HepG2 (cell line): ENCODE data around the gene ADAMTS17. TPM values are rescaled to one million over a fixed set of nuclear protein-coding genes. Genes with fewer than 3 reads are reported as not detected.

Experiments
- ATAC-seq: fragments of 200-7000 bp; cut with Tn5 transposase; 3 replicates; pipeline ENCODE4 v1.9.1; 2020; ENCODE audit warnings: mild to moderate bottlenecking, moderate library complexity
- BruUV-seq: library from RNA; stranded (reverse); fragments of 400-500 nt; replicated peaks from 2 replicates; lab custom pipeline; 2021; lab: Mats Ljungman, UMichigan
- CTCF ChIA-PET: fragments of 300-600 bp; formaldehyde crosslinking; extraction: SDS; loops from one replicate; lab custom pipeline; 2021; ENCODE audit warnings: low total read pairs, inconsistent platforms, low intra/inter-chr PET ratio; lab: Yijun Ruan, JAX
- POLR2A ChIA-PET: fragments of 350-600 bp; sonication (Branson Sonifier 250); formaldehyde crosslinking; loops from one replicate; lab custom pipeline; 2020; ENCODE audit warnings: antibody characterized with exemption, inconsistent platforms; lab: Yijun Ruan, JAX
- DNase-seq: peaks from one replicate; pipeline ENCODE4 v3.0.0-alpha.2; 2015; ENCODE audit warnings: low spot score
- FAIRE-seq: peaks from 3 replicates; lab custom pipeline; 2011; peaks lifted over from hg19 to GRCh38; lab: Jason Lieb, UNC
- H2AFZ ChIP-seq: one replicate; pipeline ENCODE4 v1.6.1; 2011; ENCODE audit warnings: low read length, inconsistent platforms
- H3K27ac ChIP-seq: fragments of 300-600 bp; 3 replicates; pipeline ENCODE4 v1.8.0; 2011; ENCODE audit warnings: mixed run types, mild to moderate bottlenecking, mixed read lengths, low read length, inconsistent platforms; ENCODE audit not compliant: insufficient read depth; ENCODE audit errors: extremely low read length
- H3K27me3 ChIP-seq, 2 experiments: fragments of 200-600 bp in 1 of 2; 2 replicates in 1 of 2; 3 replicates in 1 of 2; pipeline versions ENCODE4 v1.6.0 to v1.8.0; 2011; ENCODE audit warnings: low read length in 2 of 2, mild to moderate bottlenecking in 2 of 2, moderate library complexity in 2 of 2, inconsistent platforms in 1 of 2; ENCODE audit not compliant: insufficient read depth in 2 of 2, control insufficient read depth in 1 of 2
- H3K36me3 ChIP-seq, 2 experiments: fragments of 200-600 bp in 1 of 2; replicated peaks in 1 of 2; 2 replicates in 1 of 2; 3 replicates in 1 of 2; pipeline versions ENCODE4 v1.5.1 to v1.8.0; 2011; ENCODE audit warnings: low read length in 2 of 2, inconsistent platforms in 1 of 2; ENCODE audit not compliant: insufficient read depth in 2 of 2, control insufficient read depth in 1 of 2
- H3K4me1 ChIP-seq: 2 replicates; pipeline ENCODE4 v1.5.1; 2012; ENCODE audit warnings: low read length, inconsistent platforms; ENCODE audit not compliant: insufficient read depth
- H3K4me2 ChIP-seq: 2 replicates; pipeline ENCODE4 v1.6.0; 2011; ENCODE audit warnings: low read depth, low read length, inconsistent platforms
- H3K4me3 ChIP-seq, 3 experiments: fragments of 200-600 bp in 1 of 3; sonication (generic), shearing (Covaris generic) in 1 of 3; replicated peaks in 1 of 3; 2 replicates each; pipeline ENCODE4 v1.5.1; 2011 to 2016; ENCODE audit warnings: low read length in 3 of 3, inconsistent platforms in 2 of 3, low read depth in 2 of 3, mild to moderate bottlenecking in 2 of 3, control low read depth in 1 of 3, mixed read lengths in 1 of 3; ENCODE audit not compliant: insufficient read depth in 1 of 3
- H3K79me2 ChIP-seq: one replicate; pipeline ENCODE4 v1.6.1; 2011; ENCODE audit warnings: low read length, inconsistent platforms; ENCODE audit not compliant: insufficient read depth
- H3K9ac ChIP-seq: 2 replicates; pipeline ENCODE4 v1.6.0; 2011; ENCODE audit warnings: mild to moderate bottlenecking, low read depth, low read length, inconsistent platforms; ENCODE audit not compliant: insufficient read depth
- H3K9me3 ChIP-seq: 2 replicates; pipeline ENCODE4 v1.5.1; 2012; ENCODE audit warnings: mild to moderate bottlenecking, low read length
- H4K20me1 ChIP-seq: 2 replicates; pipeline ENCODE4 v1.6.0; 2011; ENCODE audit warnings: inconsistent platforms, mild to moderate bottlenecking, low read length, moderate library complexity; ENCODE audit not compliant: insufficient read depth
- RARA ChIP-seq: IDR thresholded peaks from 2 replicates; pipeline ENCODE4 v1.6.1; 2016; ENCODE audit warnings: missing genetic modification reagents, missing compliant biosample characterization
- ZBTB42 ChIP-seq: sonication (generic); formaldehyde crosslinking; IDR thresholded peaks from 2 replicates; pipeline ENCODE4 v1.5.0; 2020; ENCODE audit warnings: mild to moderate bottlenecking, missing genetic modification reagents
- ZFP37 ChIP-seq: sonication (generic); formaldehyde crosslinking; IDR thresholded peaks from 2 replicates; pipeline ENCODE4 v1.4.0; 2020; ENCODE audit warnings: missing genetic modification reagents, borderline replicate concordance
- ZMYM2 ChIP-seq: sonication (generic); formaldehyde crosslinking; IDR thresholded peaks from 2 replicates; pipeline ENCODE4 v1.8.0; 2022; ENCODE audit warnings: mild to moderate bottlenecking, missing genetic modification reagents
- ZNF101 ChIP-seq: sonication (generic); formaldehyde crosslinking; IDR thresholded peaks from 2 replicates; pipeline ENCODE4 v1.4.0; 2020; ENCODE audit warnings: mild to moderate bottlenecking, low read depth, missing genetic modification reagents, borderline replicate concordance
- ZNF431 ChIP-seq: sonication (generic); formaldehyde crosslinking; IDR thresholded peaks from 2 replicates; pipeline ENCODE4 v1.9.0; 2022; ENCODE audit warnings: missing genetic modification reagents, low read depth, mild to moderate bottlenecking, borderline replicate concordance
- ZNF746 ChIP-seq: sonication (generic); formaldehyde crosslinking; IDR thresholded peaks from 2 replicates; pipeline ENCODE4 v1.8.0; 2022; ENCODE audit warnings: mild to moderate bottlenecking, missing genetic modification reagents
- WGBS: methylation state at CpG from one replicate; pipeline ENCODE4 v1.1.6; 2017; ENCODE audit warnings: low lambda C conversion rate; 5-methylcytosine and 5-hydroxymethylcytosine counted together
- in situ Hi-C: cut with HindIII; loops from 2 replicates; pipeline ENCODE4 v1.10.0; 2017; ENCODE audit warnings: low pct_unique_long_range_greater_than_20kb; ENCODE audit not compliant: extremely low pct_ligation_motif_present
- intact Hi-C: fragments of 100-400 bp; cut with micrococcal nuclease; formaldehyde crosslinking; loops from one replicate; pipeline ENCODE4 v1.10.0; 2022; ENCODE audit not compliant: unreplicated experiment
- polyA plus RNA-seq, 8 experiments: library from polyadenylated mRNA; depleted of rRNA in 3 of 8; stranded (reverse) in 7 of 8; unstranded in 1 of 8; fragments of >200 nt; fragmentation: Illumina TruSeq in 4 of 8; extraction: Trizol in 4 of 8; gene quantifications; 2 replicates each; pipeline versions ENCODE4 v1.2.1 to v1.2.3, GENCODE V29; 2011 to 2016; ENCODE audit warnings: low read depth in 4 of 8, missing spikeins in 1 of 8, mixed read lengths in 1 of 8; ENCODE audit not compliant: insufficient read depth in 1 of 8
- total RNA-seq, 5 experiments: library from RNA; depleted of rRNA; stranded (reverse); fragments of >200 nt; fragmentation: Illumina TruSeq; extraction: Trizol; gene quantifications; 2 replicates each; pipeline ENCODE4 v1.2.3, GENCODE V29; 2016; ENCODE audit warnings: low read depth in 1 of 5
- TF ChIP-seq, protein P1 (sequence below): sonication (generic); formaldehyde crosslinking; IDR thresholded peaks from 2 replicates; pipeline ENCODE4 v1.5.0; 2020; ENCODE audit warnings: mild to moderate bottlenecking, missing genetic modification reagents, borderline replicate concordance

Gene ADAMTS17
- total and polyA plus RNA-seq, 2 of the 13 experiments (the other 11 are each of a cell fraction or from before 2014, with no cell fraction given): 0.02 to 0.04 TPM

DNA sequence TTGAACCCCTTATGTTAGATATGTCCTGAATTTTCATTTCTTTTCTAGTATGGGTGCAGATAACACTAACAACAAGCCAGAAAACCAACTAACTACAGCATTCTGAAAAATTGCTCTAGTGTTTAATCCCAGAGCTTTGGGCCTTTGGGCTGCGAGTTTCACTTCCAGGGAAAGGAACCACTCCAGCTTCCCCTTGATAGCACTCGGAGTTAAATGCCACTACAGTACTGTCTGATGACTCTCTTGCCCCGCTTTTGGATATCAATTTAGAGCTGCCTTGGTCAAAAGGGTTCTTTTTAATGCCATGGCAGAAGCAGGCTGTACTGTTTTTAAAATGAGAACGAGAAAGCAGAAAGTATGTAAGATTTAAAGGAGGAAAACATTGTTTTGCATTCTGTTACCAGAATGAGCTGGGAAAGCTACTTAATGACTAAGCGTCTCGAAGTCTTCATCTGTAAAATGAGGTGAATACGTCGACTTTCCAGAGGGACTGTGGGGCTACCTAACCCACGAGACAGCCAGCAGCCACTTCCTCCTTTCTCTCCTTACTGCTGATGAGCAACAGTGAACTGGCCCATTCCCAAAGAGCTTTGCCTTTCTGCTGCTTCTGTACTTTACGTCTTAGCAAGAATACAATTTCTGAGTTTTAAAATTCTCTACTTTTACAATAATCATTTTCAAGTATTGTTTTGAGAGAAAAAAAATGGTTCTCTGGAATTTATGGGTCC, 309.3 kb downstream of the ADAMTS17 start:
- Histone ChIP-seq H3K9ac (no peak overlapping the region), H3K27me3 (peaks cover 0 to 2% of the 10 kb centered on the region in 2 experiments; a peak in 3 of 5 replicates), H3K79me2 (no peaks in the 10 kb centered on the region)
- in situ Hi-C loops: no loop called here
- no peak for TF ChIP-seq ZBTB42 (CRISPR knock-in tag)
- no peak for TF ChIP-seq ZNF746 (CRISPR knock-in tag)
- no peak for TF ChIP-seq RARA (CRISPR knock-in tag)
- TF ChIP-seq, protein P1, sequence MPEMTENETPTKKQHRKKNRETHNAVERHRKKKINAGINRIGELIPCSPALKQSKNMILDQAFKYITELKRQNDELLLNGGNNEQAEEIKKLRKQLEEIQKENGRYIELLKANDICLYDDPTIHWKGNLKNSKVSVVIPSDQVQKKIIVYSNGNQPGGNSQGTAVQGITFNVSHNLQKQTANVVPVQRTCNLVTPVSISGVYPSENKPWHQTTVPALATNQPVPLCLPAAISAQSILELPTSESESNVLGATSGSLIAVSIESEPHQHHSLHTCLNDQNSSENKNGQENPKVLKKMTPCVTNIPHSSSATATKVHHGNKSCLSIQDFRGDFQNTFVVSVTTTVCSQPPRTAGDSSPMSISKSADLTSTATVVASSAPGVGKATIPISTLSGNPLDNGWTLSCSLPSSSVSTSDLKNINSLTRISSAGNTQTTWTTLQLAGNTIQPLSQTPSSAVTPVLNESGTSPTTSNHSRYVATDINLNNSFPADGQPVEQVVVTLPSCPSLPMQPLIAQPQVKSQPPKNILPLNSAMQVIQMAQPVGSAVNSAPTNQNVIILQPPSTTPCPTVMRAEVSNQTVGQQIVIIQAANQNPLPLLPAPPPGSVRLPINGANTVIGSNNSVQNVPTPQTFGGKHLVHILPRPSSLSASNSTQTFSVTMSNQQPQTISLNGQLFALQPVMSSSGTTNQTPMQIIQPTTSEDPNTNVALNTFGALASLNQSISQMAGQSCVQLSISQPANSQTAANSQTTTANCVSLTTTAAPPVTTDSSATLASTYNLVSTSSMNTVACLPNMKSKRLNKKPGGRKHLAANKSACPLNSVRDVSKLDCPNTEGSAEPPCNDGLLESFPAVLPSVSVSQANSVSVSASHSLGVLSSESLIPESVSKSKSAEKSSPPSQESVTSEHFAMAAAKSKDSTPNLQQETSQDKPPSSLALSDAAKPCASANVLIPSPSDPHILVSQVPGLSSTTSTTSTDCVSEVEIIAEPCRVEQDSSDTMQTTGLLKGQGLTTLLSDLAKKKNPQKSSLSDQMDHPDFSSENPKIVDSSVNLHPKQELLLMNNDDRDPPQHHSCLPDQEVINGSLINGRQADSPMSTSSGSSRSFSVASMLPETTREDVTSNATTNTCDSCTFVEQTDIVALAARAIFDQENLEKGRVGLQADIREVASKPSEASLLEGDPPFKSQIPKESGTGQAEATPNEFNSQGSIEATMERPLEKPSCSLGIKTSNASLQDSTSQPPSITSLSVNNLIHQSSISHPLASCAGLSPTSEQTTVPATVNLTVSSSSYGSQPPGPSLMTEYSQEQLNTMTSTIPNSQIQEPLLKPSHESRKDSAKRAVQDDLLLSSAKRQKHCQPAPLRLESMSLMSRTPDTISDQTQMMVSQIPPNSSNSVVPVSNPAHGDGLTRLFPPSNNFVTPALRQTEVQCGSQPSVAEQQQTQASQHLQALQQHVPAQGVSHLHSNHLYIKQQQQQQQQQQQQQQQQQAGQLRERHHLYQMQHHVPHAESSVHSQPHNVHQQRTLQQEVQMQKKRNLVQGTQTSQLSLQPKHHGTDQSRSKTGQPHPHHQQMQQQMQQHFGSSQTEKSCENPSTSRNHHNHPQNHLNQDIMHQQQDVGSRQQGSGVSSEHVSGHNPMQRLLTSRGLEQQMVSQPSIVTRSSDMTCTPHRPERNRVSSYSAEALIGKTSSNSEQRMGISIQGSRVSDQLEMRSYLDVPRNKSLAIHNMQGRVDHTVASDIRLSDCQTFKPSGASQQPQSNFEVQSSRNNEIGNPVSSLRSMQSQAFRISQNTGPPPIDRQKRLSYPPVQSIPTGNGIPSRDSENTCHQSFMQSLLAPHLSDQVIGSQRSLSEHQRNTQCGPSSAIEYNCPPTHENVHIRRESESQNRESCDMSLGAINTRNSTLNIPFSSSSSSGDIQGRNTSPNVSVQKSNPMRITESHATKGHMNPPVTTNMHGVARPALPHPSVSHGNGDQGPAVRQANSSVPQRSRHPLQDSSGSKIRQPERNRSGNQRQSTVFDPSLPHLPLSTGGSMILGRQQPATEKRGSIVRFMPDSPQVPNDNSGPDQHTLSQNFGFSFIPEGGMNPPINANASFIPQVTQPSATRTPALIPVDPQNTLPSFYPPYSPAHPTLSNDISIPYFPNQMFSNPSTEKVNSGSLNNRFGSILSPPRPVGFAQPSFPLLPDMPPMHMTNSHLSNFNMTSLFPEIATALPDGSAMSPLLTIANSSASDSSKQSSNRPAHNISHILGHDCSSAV: no peak
- no peak for TF ChIP-seq ZMYM2
- no peak for TF ChIP-seq ZFP37 (CRISPR knock-in tag)
- no peak for TF ChIP-seq ZNF431 (CRISPR knock-in tag)
- no peak for TF ChIP-seq ZNF101
- TF ChIP-seq, all 625 proteins: peak for 0
- peaks cover 8% of the 10 kb centered on the region for H3K9me3 ChIP-seq
- no peaks in the 10 kb centered on the region for H4K20me1 ChIP-seq
- FAIRE-seq (no peak), ATAC-seq (no peak), DNase-seq (no peak)
- no peak overlapping the region for H3K4me2 ChIP-seq
- BruUV-seq: no TSS peak
- H3K4me1 ChIP-seq: no peaks in the 10 kb centered on the region
- H3K4me3 ChIP-seq: no peak overlapping the region
- intact Hi-C loops: no loop called here
- ChIA-PET POLR2A (no interaction called here), CTCF (no interaction called here)
- no peak overlapping the region for H2AFZ ChIP-seq
- H3K36me3 ChIP-seq: no peaks in the 10 kb centered on the region
- H3K27ac ChIP-seq: no peak overlapping the region
- WGBS: 52% methylated on average over 10 of the region's 10 CpGs
